Liver (tissue), 9 donors: Measurements from ENCODE around the gene NHERF1. TPM values are rescaled to one million over a fixed set of nuclear protein-coding genes. Genes with fewer than 3 reads are reported as not detected.
A peak's percentile ranks its signal among the peaks of the same experiment; 100 is the strongest.

ENCODE experiments used
- DNase-seq: peaks from one replicate; pipeline ENCODE4 v3.0.0-alpha.2; 2017; ENCODE audit warnings: low spot score
- H3K27ac ChIP-seq, 2 donors: one replicate each; pipeline ENCODE4 v1.7.0; 2013; ENCODE audit warnings: inconsistent platforms in 2 of 2, low read length in 2 of 2, control low read depth in 1 of 2, low read depth in 1 of 2, mild to moderate bottlenecking in 1 of 2
- H3K27me3 ChIP-seq, 4 donors: one replicate each; pipeline versions ENCODE4 v1.6.1 to v1.7.0; 2013; ENCODE audit warnings: low read length in 3 of 4, inconsistent platforms in 1 of 4, mild to moderate bottlenecking in 1 of 4, moderate library complexity in 1 of 4; ENCODE audit not compliant: control insufficient read depth in 4 of 4, insufficient read depth in 4 of 4
- H3K36me3 ChIP-seq, 4 donors: one replicate each; pipeline versions ENCODE4 v1.6.1 to v1.7.0; 2013; ENCODE audit warnings: low read length in 3 of 4, mild to moderate bottlenecking in 3 of 4, low read depth in 1 of 4, moderate library complexity in 1 of 4; ENCODE audit not compliant: control insufficient read depth in 4 of 4, insufficient read depth in 3 of 4
- H3K4me1 ChIP-seq, 4 donors: one replicate each; pipeline versions ENCODE4 v1.6.1 to v1.7.0; 2013; ENCODE audit warnings: low read length in 3 of 4, mild to moderate bottlenecking in 3 of 4, moderate library complexity in 1 of 4; ENCODE audit not compliant: control insufficient read depth in 4 of 4, insufficient read depth in 4 of 4
- H3K4me3 ChIP-seq, 3 donors: one replicate each; pipeline versions ENCODE4 v1.6.1 to v1.7.0; 2013; ENCODE audit warnings: low read length in 3 of 3, control low read depth in 1 of 3, low read depth in 1 of 3, mild to moderate bottlenecking in 1 of 3
- H3K9ac ChIP-seq, 2 donors: one replicate each; pipeline ENCODE4 v1.7.0; 2013; ENCODE audit warnings: low read length in 2 of 2, mild to moderate bottlenecking in 2 of 2, moderate library complexity in 2 of 2, control low read depth in 1 of 2, low read depth in 1 of 2
- H3K9me3 ChIP-seq, 4 donors: one replicate each; pipeline versions ENCODE4 v1.6.1 to v1.7.0; 2013; ENCODE audit warnings: low read length in 3 of 4; ENCODE audit not compliant: control insufficient read depth in 4 of 4
- ATF3 ChIP-seq: IDR thresholded peaks from 2 replicates; pipeline ENCODE4 v1.6.1; 2016; ENCODE audit warnings: antibody characterized with exemption
- CTCF ChIP-seq: fragments of 150-350 bp; IDR thresholded peaks from 2 replicates; pipeline ENCODE4 v1.5.1; 2017; ENCODE audit warnings: improper control_type of control experiment, low read depth, low read length; ENCODE audit not compliant: missing input control
- EGR1 ChIP-seq, 2 donors: IDR thresholded peaks; 2 replicates each; pipeline ENCODE4 v1.6.1; 2016 to 2018; ENCODE audit warnings: antibody characterized with exemption in 2 of 2, low read depth in 2 of 2
- FOXA1 ChIP-seq: IDR thresholded peaks from 2 replicates; pipeline ENCODE4 v1.6.1; 2016; ENCODE audit warnings: antibody characterized with exemption
- FOXA2 ChIP-seq: IDR thresholded peaks from 2 replicates; pipeline ENCODE4 v1.6.1; 2016; ENCODE audit warnings: antibody characterized with exemption
- GABPA ChIP-seq, 2 donors: IDR thresholded peaks in 1 of 2; conservative IDR thresholded peaks in 1 of 2; 2 replicates each; pipeline ENCODE4 v1.6.1; 2016; ENCODE audit warnings: antibody characterized with exemption in 2 of 2, mild to moderate bottlenecking in 1 of 2, moderate library complexity in 1 of 2
- HNF4A ChIP-seq, 2 donors: conservative IDR thresholded peaks; 2 replicates each; pipeline ENCODE4 v1.6.1; 2016; ENCODE audit warnings: antibody characterized with exemption in 2 of 2, mild to moderate bottlenecking in 2 of 2
- HNF4G ChIP-seq: IDR thresholded peaks from 2 replicates; pipeline ENCODE4 v1.6.1; 2016; ENCODE audit warnings: antibody characterized with exemption
- JUND ChIP-seq, 2 donors: IDR thresholded peaks; 2 replicates each; pipeline ENCODE4 v1.6.1; 2016; ENCODE audit warnings: antibody characterized with exemption in 2 of 2
- MAX ChIP-seq: IDR thresholded peaks from 2 replicates; pipeline ENCODE4 v1.6.1; 2016; ENCODE audit warnings: antibody characterized with exemption
- NR2F2 ChIP-seq: IDR thresholded peaks from 2 replicates; pipeline ENCODE4 v1.6.1; 2016; ENCODE audit warnings: antibody characterized with exemption
- RAD21 ChIP-seq, 2 donors: IDR thresholded peaks; 2 replicates each; pipeline ENCODE4 v1.6.1; 2016; ENCODE audit warnings: antibody characterized with exemption in 2 of 2, mild to moderate bottlenecking in 2 of 2
- REST ChIP-seq: IDR thresholded peaks from 2 replicates; pipeline ENCODE4 v1.6.1; 2016; ENCODE audit warnings: antibody characterized with exemption, mild to moderate bottlenecking
- RXRA ChIP-seq, 2 donors: IDR thresholded peaks; 2 replicates each; pipeline ENCODE4 v1.6.1; 2017 to 2018; ENCODE audit warnings: antibody characterized with exemption in 2 of 2, mild to moderate bottlenecking in 1 of 2
- SP1 ChIP-seq: IDR thresholded peaks from 2 replicates; pipeline ENCODE4 v1.6.1; 2018; ENCODE audit warnings: antibody characterized with exemption, mild to moderate bottlenecking
- TAF1 ChIP-seq: conservative IDR thresholded peaks from 2 replicates; pipeline ENCODE4 v1.6.1; 2016; ENCODE audit warnings: antibody characterized with exemption, mild to moderate bottlenecking
- YY1 ChIP-seq: IDR thresholded peaks from 2 replicates; pipeline ENCODE4 v1.6.1; 2016; ENCODE audit warnings: antibody characterized with exemption, mild to moderate bottlenecking
- ZBTB33 ChIP-seq: IDR thresholded peaks from 2 replicates; pipeline ENCODE4 v1.6.1; 2016; ENCODE audit warnings: antibody characterized with exemption
- WGBS: extraction: QIAGEN DNeasy Blood & Tissue Kit; methylation state at CpG from one replicate; pipeline ENCODE4 v1.1.7; 2013; 5-methylcytosine and 5-hydroxymethylcytosine counted together
- polyA plus RNA-seq, 2 donors: library from polyadenylated mRNA; stranded (reverse) in 1 of 2; unstranded in 1 of 2; fragments of 200-250 nt in 1 of 2; fragments of >200 nt in 1 of 2; fragmentation: Nextera tagmentation in 1 of 2; extraction: Ambion mirVana in 1 of 2; gene quantifications; one replicate each; pipeline versions ENCODE4 v1.2.1 to v1.2.3, GENCODE V29; 2013 to 2015
- total RNA-seq, 2 donors: library from RNA; depleted of rRNA; stranded (reverse); fragments of >200 nt; gene quantifications; one replicate each; pipeline ENCODE4 v1.2.3, GENCODE V29; 2014
- donor health status: healthy.
- donor health status: healthy.
- donor health status: healthy.
- donor health status: healthy.
- donor health status: healthy.

NHERF1 gene
- total and polyA plus RNA-seq, 4 donors, result 38.1 to 160 (median 94.7) TPM

GRCh38 chr17:74770498-74771318 lies 22.3 kb downstream of the NHERF1 start:
- Histone ChIP-seq H3K9ac (no peak overlapping the region), H3K4me3 (no peak overlapping the region), H3K27me3 (no peaks in the 10 kb centered on the region), H3K27ac (peak overlapping the region; percentile 8 to 92), H3K9me3 (no peaks in the 10 kb centered on the region), H3K36me3 (peaks cover 9 to 26% (median 17%) of the 10 kb centered on the region in 4 donors), H3K4me1 (peaks cover 21 to 85% (median 64%) of the 10 kb centered on the region in 4 donors)
- WGBS, result 36% methylated on average over 16 of the region's 16 CpGs
- TF ChIP-seq FOXA1 (no peak), YY1 (no peak), GABPA (IDR thresholded peaks at IDR 0.05 in 1 of 2, conservative IDR thresholded peaks at IDR 0.05 in 1 of 2) (no peak), TAF1 (no peak), RAD21 (IDR thresholded peaks at IDR 0.05) (peak; percentile 96 to 98), NR2F2 (no peak), SP1 (peak; percentile 26), MAX (no peak), FOXA2 (no peak), HNF4G (no peak), JUND (IDR thresholded peaks at IDR 0.05) (no peak), RXRA (IDR thresholded peaks at IDR 0.05) (peak; percentile 10 to 29), ZBTB33 (no peak), REST (no peak), EGR1 (IDR thresholded peaks at IDR 0.05; ENCODE audit: low read depth in 2 of 2) (no peak), ATF3 (no peak), HNF4A (conservative IDR thresholded peaks at IDR 0.05) (peak in 1 of 2 donors; percentile 27), CTCF (peak; percentile 92)
- DNase-seq, result peak; percentile 76
